Smooth muscle cell (in vitro differentiated cells): ENCODE results near the gene MMS19. TPM values are rescaled to one million over a fixed set of nuclear protein-coding genes. Genes with fewer than 3 reads are reported as not detected.

Source experiments
- DNase-seq: peaks from one replicate; lab custom pipeline; 2025; ENCODE audit not compliant: unreplicated experiment; lab: John Stamatoyannopoulos, UW
- H2AFZ ChIP-seq: fragments of 200-600 bp; sonication (generic); 2 replicates; pipeline ENCODE4 v1.6.0; 2016; ENCODE audit warnings: antibody characterized with exemption, low read depth, mild to moderate bottlenecking
- H3F3A ChIP-seq: fragments of 200-600 bp; sonication (generic); 2 replicates; pipeline ENCODE4 v1.6.0; 2017; ENCODE audit warnings: antibody characterized with exemption, low read depth
- H3K27ac ChIP-seq: fragments of 200-600 bp; sonication (generic); 2 replicates; pipeline ENCODE4 v1.5.1; 2016; ENCODE audit warnings: low read depth, mild to moderate bottlenecking
- H3K27me3 ChIP-seq: fragments of 200-600 bp; sonication (generic); 2 replicates; pipeline ENCODE4 v1.6.1; 2016; ENCODE audit warnings: low read depth, mild to moderate bottlenecking
- H3K36me3 ChIP-seq: fragments of 200-600 bp; sonication (generic); 2 replicates; pipeline ENCODE4 v1.5.1; 2016; ENCODE audit warnings: low read depth
- H3K4me1 ChIP-seq: fragments of 200-600 bp; sonication (generic); 2 replicates; pipeline ENCODE4 v1.5.1; 2016; ENCODE audit warnings: low read depth
- H3K4me2 ChIP-seq: fragments of 200-600 bp; sonication (generic); 2 replicates; pipeline ENCODE4 v1.6.0; 2016; ENCODE audit warnings: mild to moderate bottlenecking
- H3K4me3 ChIP-seq: fragments of 200-600 bp; sonication (generic); 2 replicates; pipeline ENCODE4 v1.5.1; 2016; ENCODE audit warnings: mild to moderate bottlenecking
- H3K79me2 ChIP-seq: fragments of 200-600 bp; sonication (generic); 2 replicates; pipeline ENCODE4 v1.6.0; 2016; ENCODE audit warnings: low read depth, mild to moderate bottlenecking
- H3K9ac ChIP-seq: fragments of 200-600 bp; sonication (generic); 2 replicates; pipeline ENCODE4 v1.6.0; 2016; ENCODE audit warnings: low read depth
- H3K9me3 ChIP-seq: fragments of 200-600 bp; sonication (generic); replicated peaks from 2 replicates; pipeline ENCODE4 v1.5.1; 2016; ENCODE audit warnings: low read depth
- H4K20me1 ChIP-seq: fragments of 200-600 bp; sonication (generic); 2 replicates; pipeline ENCODE4 v1.6.0; 2016; ENCODE audit warnings: low read depth
- WGBS: methylation state at CpG from one replicate; pipeline ENCODE4 v1.1.7; 2016; ENCODE audit warnings: low lambda C conversion rate; 5-methylcytosine and 5-hydroxymethylcytosine counted together
- polyA plus RNA-seq: library from polyadenylated mRNA; unstranded; fragments of >200 nt; fragmentation: Nextera tagmentation; extraction: Ambion mirVana; gene quantifications from 2 replicates; pipeline ENCODE4 v1.2.1, GENCODE V29; 2016
- total RNA-seq: library from RNA; depleted of rRNA; stranded (reverse); fragments of >200 nt; gene quantifications from 2 replicates; pipeline ENCODE4 v1.2.3, GENCODE V29; 2014
- TF ChIP-seq, protein P1 (sequence below): fragments of 200-600 bp; sonication (generic); IDR thresholded peaks from 2 replicates; pipeline ENCODE4 v1.5.1; 2017; ENCODE audit warnings: borderline replicate concordance, mild to moderate bottlenecking, antibody characterized with exemption; ENCODE audit not compliant: insufficient read depth, poor library complexity, severe bottlenecking

Gene MMS19
- total and polyA plus RNA-seq, 2 experiments from 2014 or later, result 76.8 to 97.9 TPM

DNA sequence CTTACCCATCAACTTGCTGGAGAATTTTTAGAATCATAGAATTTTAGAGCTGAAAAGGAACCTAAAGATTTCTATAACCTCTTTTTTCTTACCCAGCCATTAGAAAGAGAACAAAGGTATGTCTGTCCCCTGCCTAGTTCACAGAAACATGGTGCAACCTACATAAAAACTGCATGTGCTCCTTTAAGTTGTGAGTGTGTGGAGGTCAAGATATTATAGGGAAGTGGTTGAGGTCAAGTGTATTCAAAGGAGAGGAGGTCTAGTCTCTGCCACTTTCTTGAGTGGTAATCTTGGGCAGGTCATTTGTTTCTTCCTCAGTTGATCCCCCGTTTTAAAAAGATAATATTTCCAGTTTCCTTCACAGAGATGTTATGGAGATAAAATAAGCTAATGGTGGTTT, 6.9 kb upstream of the MMS19 start:
- Histone ChIP-seq H3K4me3 (no peak overlapping the region), H3K4me1 (peaks cover 5% of the 10 kb centered on the region), H3K9ac (no peak overlapping the region), H4K20me1 (peaks cover 99% of the 10 kb centered on the region), H3K4me2 (no peak overlapping the region), H3F3A (no peaks in the 10 kb centered on the region), H2AFZ (no peak overlapping the region), H3K9me3 (no peaks in the 10 kb centered on the region), H3K79me2 (peaks cover 98% of the 10 kb centered on the region), H3K36me3 (no peaks in the 10 kb centered on the region), H3K27ac (no peak overlapping the region), H3K27me3 (no peaks in the 10 kb centered on the region)
- TF ChIP-seq, protein P1, sequence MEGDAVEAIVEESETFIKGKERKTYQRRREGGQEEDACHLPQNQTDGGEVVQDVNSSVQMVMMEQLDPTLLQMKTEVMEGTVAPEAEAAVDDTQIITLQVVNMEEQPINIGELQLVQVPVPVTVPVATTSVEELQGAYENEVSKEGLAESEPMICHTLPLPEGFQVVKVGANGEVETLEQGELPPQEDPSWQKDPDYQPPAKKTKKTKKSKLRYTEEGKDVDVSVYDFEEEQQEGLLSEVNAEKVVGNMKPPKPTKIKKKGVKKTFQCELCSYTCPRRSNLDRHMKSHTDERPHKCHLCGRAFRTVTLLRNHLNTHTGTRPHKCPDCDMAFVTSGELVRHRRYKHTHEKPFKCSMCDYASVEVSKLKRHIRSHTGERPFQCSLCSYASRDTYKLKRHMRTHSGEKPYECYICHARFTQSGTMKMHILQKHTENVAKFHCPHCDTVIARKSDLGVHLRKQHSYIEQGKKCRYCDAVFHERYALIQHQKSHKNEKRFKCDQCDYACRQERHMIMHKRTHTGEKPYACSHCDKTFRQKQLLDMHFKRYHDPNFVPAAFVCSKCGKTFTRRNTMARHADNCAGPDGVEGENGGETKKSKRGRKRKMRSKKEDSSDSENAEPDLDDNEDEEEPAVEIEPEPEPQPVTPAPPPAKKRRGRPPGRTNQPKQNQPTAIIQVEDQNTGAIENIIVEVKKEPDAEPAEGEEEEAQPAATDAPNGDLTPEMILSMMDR, result no peak
- 100% methylated on average over 1 of the region's 1 CpG for whole genome bisulfite sequencing
- no peak for DNase-seq

DNA sequence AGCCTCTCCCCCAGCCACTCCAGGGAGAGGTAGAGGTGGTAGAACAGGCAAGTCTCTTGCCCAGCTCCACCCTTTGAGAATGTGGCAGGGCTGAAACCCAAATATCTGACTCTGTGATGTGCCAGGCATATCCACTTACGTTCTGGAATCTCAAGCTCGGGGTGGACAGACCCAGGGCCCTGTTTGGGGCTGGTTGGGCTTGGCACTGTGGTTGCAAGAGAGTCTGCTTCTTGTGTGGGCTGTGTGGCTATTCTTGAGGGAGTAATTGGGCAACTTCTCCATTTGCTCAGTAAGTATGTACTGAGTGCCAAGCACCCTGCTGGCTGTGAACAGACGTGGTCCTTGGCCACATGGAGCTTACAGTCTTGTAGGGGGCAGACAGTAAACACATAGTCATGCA, 5.2 kb upstream of the MMS19 start:
- H4K20me1 ChIP-seq, result peaks cover 88% of the 10 kb centered on the region

DNA sequence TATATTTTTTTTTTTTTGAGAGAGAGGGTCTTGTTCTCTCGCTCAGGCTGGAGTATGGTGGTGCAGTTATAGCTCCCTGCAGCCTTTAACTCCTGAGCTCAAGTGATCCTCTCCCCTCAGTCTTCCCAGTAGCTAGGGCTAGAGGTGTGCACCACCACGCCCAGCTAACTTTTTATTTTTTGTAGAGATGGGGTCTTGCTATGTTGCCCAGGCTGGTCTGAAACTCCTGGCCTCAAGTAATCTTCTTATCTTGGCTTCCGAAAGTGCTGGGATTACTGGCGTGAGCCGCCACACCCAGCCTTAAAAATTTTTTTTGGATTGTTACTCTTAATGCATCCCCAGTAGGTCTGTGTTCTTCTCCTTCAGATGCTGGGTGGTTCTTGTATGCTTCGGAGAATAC, 4.7 kb upstream of the MMS19 start:
- Histone ChIP-seq H3K36me3 (no peaks in the 10 kb centered on the region), H3K4me2 (no peak overlapping the region), H3K4me3 (no peak overlapping the region), H3K79me2 (peaks cover 88% of the 10 kb centered on the region), H3K9ac (no peak overlapping the region), H4K20me1 (peaks cover 83% of the 10 kb centered on the region), H2AFZ (no peak overlapping the region), H3K9me3 (no peaks in the 10 kb centered on the region), H3K27me3 (no peaks in the 10 kb centered on the region), H3F3A (no peaks in the 10 kb centered on the region), H3K27ac (no peak overlapping the region), H3K4me1 (peaks cover 1% of the 10 kb centered on the region)
- WGBS, result 90% methylated on average over 6 of the region's 6 CpGs
- TF ChIP-seq, protein P1, result no peak
- no peak for DNase-seq

More for the DNA sequence above, 5.2 kb upstream of the MMS19 start:
- 90% methylated on average over 3 of the region's 3 CpGs for WGBS
- Histone ChIP-seq H3K27ac (no peak overlapping the region), H3K9me3 (no peaks in the 10 kb centered on the region), H3K4me2 (no peak overlapping the region), H3K79me2 (peaks cover 93% of the 10 kb centered on the region), H3F3A (no peaks in the 10 kb centered on the region), H3K4me1 (peaks cover 5% of the 10 kb centered on the region), H3K9ac (no peak overlapping the region), H3K36me3 (no peaks in the 10 kb centered on the region), H2AFZ (no peak overlapping the region), H3K4me3 (no peak overlapping the region), H3K27me3 (no peaks in the 10 kb centered on the region)
- TF ChIP-seq, protein P1, result no peak
- no peak for DNase-seq

DNA sequence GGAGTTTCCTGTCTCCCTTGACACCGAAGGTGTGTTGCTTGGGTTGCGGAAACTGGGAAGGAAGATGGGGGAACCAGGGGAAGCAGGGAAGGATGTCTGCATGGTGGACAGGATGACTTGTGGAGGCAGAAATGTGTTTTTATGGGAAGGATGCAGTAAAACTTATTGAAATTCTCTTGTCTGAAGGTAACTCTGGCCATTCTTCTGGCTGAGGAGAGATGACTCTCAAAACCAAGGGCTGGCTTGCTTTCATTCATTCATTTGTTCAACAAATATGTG, 2.0 kb upstream of the MMS19 start:
- Histone ChIP-seq H3F3A (no peaks in the 10 kb centered on the region), H3K9ac (peak overlapping the region; percentile 76), H2AFZ (no peak overlapping the region), H4K20me1 (peaks cover 77% of the 10 kb centered on the region), H3K27me3 (no peaks in the 10 kb centered on the region), H3K9me3 (no peaks in the 10 kb centered on the region), H3K4me1 (peaks cover 21% of the 10 kb centered on the region), H3K27ac (peak overlapping the region; percentile 87), H3K4me2 (peak overlapping the region; percentile 88), H3K36me3 (no peaks in the 10 kb centered on the region), H3K4me3 (peak overlapping the region; percentile 80), H3K79me2 (peaks cover 86% of the 10 kb centered on the region)
- no peak for DNase-seq
- 73% methylated on average over 2 of the region's 2 CpGs for WGBS
- TF ChIP-seq, protein P1, result no peak
